Activated CD8-positive, alpha-beta memory T cell treated with anti-CD3 and anti-CD28 coated beads, Interleukin-2, amount 50 U/mL, for 24 hours (primary cell): ENCODE results near the gene PLA2G4E.

Experiments used
- DNase-seq: peaks from one replicate; pipeline ENCODE4 v3.0.0-alpha.2; 2020; ENCODE audit errors: extremely low read depth

Gene PLA2G4E

DNA sequence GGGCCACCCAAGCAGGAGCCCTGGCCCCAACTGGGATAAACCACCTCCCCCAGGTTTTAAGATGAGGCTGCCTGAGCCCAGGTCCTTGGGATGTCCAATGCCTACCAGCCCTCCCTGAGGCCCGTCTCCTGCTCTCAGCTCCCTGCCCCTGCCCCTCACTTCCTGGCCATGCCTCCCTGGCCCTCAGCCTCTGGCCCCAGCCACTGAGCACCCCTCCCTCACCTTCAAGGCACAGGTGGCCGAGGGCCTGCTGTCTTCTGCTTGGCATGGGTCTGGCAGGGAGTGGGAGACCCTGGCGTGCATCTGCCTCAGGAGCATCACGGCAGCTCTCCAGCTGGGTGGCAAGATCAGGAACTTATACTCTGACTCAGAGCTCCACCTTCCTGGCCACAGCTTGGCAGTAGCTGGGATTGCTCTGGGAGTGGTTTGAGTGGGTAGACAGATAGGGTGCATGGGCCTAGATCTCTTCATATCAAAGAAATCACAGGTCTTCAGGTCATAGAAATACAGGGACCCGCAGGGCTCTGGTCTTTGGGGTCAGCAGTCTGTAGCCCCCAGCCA, at the start of gene PLA2G4E:
TSS of gene PLA2G4E (minus strand) at position 330 of the 561 bp plus-strand sequence. CDS start at position 318, 12 bp downstream.
- no peak for DNase-seq

DNA sequence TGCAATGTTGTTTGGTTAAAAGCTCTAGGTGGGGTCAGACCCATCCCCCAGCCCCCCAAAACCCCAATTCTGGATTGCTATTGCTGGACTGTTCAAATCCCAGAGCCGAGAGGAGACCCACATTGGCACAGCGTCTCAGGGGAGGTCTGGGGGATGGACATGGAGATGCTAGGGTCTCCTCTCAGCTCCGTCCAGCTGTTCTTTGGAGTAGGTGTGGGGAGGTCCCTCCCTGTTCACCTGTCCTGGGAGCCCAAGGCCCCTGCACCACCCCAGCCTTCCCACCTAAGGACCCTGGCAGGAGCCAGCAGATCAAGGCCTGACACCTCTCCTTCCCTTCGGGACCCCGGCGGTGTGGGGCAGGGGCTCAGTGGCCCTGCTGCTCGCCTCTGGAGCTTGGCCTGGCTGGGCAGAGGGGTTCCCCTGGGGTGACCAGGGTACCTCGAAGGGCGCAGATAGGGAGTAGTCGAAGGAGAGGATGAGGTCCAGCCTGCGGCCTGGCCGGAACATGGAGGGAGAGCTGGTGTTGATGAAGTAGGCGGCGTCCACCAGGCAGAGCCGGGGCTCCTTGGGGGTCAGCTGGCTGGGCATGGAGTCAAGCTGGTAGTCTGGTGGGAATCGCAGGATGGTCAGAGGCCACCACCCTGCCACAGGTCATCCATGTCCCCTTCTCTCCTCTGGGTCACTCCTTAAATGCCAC, 49.6 kb upstream of the PLA2G4E start:
- DNase-seq, result no peak

- DNase-seq, result no peak
These were observed 48.8 kb upstream of the PLA2G4E start for GRCh38 chr15:42069496-42070278.

DNA sequence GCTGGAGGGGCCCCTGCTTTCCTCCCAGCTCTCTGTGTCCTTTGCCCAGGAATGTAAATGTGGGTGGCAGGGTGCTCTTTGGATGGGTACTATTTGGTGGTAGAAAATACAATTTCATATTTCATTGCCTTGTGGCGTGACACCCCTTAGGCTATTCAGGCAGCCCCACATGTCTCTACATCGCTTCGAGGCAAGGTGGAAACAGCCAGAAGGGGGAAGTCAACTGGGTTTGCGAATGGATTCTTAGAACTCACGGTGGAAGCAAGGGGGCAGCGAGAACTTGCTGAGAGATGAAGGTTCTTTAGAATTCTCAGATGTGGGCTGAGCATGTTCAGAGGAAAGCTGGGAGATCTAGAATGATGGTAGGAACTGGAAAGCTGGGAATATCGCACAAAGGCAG, 48.2 kb upstream of the PLA2G4E start:
- no peak for DNase-seq

- DNase-seq, result no peak
These were observed 47.8 kb upstream of the PLA2G4E start for GRCh38 chr15:42068601-42069000.

DNA sequence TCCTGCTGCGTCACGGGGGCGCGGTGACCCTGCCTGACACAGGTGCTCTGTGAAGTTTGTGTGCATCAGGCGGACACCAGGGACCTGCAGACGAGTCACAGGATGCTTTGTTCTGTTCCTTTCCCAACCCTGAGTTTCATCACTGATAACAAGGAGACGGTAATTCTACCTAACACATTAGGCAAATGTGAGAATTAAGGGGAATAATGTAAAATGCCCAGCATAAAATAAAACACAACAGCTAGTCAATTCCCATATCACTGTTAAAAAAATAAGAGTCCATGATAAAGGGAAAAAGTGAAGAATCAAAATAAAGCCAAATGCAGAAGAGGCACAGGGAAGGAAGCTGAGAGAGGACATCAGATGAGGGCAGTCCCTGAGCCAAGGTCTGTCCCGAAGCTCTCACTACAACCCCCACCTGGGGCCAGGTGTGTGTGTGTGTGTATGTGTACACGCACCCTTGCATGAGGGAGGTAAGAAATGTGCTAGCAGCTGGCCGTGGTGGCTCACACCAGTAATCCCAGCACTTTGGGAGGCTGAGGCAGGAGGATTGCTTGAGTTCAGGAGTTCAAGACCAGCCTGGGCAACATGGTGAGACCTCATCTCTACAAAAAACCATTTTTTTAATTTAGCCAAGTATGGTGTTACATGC, 46.0 kb upstream of the PLA2G4E start:
- no peak for DNase-seq

DNA sequence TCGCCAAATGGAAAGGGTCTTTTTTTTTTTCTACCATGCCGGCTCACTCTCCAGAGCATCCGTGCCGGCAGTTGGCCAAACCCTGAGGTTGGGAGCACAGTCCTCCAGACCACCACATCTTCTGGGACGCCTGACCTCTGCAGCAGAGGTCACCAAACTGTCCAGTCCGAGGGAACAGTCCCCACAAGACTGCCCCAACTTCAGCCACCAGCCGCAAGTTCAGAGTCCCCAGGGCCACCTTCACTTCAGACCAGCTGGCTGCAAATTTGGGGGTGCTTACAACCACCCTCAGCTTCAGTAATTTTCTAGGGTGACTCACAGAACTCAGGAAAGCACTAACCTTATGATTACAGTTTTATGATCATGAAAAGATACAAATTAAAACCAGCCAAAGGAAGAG, 44.6 kb upstream of the PLA2G4E start:
- no peak for DNase-seq

DNA sequence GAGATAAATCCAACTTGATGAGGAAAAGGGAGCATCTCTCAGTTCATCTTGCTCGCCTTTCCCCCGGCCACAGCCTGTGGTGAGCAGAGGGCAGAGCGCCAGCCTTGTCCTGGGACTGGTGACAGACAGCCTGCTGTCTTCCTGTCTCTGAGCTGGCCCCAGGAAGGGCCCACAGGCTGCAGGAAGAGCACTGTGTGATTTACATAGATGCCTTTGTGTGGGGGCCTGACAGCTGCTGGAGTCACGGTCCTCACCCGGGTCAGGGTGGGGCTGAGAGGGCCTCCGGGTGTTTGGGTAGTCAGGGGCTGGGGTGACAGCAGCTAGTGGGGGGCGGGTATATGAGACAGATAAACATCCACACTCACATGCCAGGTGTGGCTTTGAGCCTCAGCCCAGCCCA, 44.2 kb upstream of the PLA2G4E start:
- DNase-seq, result no peak

DNA sequence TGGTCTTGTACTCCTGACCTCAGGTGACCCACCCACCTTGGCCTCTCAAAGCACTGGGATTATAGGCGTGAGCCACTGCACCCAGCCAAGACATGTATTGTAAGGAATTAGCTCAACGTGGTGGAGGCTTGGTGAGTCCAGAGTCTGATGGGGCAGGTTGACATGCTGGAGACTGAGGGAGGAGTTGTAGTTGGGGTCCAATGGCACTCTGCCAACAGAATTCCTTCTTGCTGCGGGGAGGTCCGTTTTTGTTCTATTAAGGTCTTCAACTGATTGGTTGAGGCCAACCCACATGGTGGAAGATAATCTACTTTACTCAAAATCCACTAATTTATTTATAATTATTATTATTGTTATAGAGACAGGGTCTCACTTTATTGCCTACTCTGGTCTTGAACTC, 43.4 kb upstream of the PLA2G4E start:
- DNase-seq, result no peak

DNA sequence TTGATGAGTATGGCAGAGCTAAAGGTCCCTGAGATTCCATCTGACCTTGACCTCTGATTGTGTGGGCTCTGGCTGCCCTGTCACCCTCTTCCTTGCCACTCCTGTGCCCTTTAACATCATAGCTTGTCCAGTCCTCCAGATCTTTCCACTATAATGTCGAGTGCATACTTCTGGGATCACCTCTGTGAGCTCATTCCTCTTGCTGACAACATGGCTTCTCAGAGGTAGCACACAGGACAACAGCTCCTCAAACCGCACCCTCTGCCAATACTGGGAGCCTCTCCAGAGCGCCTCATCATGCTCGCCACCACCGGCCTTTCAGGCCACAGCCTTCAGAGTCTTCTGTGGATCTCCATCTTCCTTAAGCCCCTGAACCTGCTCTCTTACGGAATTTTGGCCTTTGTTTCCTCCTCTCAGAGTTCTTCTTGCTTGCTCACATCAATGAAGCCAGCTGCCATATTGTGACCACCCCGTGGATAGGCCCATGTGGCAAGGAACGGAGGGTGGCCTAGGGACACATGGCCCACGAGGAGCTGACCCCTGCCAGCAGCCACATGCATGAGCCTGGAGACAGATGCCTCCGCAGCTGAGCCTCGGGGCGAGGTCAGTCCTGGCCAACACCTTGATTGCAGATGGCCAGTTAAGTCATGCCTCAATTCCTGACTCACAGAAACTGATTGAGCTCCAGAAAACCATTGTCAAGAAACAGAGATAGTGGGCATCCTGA, 42.4 kb upstream of the PLA2G4E start:
- DNase-seq, result no peak

GRCh38 chr15:42062284-42062806, 41.5 kb upstream of the PLA2G4E start:
- no peak for DNase-seq

GRCh38 chr15:42060797-42061196, 40.0 kb upstream of the PLA2G4E start:
- DNase-seq, result no peak

DNA sequence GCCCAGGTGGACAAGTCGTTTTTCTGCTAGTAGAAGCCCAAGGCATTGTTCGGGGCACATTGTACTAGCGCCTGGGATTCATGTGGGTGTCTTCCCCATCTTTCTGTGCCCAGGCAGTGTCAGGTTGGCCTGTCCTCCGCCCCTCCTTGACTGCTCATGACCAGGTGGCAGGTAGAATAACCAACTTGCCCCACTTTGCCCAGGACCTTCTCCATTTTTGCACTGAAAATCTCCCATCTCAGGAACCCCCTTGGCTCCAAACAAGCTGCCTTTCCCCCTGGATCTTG, 39.6 kb upstream of the PLA2G4E start:
- no peak for DNase-seq

- DNase-seq, result no peak
These were observed 39.0 kb upstream of the PLA2G4E start for GRCh38 chr15:42059661-42060476.

GRCh38 chr15:42058791-42059190, 37.9 kb upstream of the PLA2G4E start:
- DNase-seq, result no peak

- no peak for DNase-seq
These were observed 37.2 kb upstream of the PLA2G4E start for GRCh38 chr15:42057799-42058646.

DNA sequence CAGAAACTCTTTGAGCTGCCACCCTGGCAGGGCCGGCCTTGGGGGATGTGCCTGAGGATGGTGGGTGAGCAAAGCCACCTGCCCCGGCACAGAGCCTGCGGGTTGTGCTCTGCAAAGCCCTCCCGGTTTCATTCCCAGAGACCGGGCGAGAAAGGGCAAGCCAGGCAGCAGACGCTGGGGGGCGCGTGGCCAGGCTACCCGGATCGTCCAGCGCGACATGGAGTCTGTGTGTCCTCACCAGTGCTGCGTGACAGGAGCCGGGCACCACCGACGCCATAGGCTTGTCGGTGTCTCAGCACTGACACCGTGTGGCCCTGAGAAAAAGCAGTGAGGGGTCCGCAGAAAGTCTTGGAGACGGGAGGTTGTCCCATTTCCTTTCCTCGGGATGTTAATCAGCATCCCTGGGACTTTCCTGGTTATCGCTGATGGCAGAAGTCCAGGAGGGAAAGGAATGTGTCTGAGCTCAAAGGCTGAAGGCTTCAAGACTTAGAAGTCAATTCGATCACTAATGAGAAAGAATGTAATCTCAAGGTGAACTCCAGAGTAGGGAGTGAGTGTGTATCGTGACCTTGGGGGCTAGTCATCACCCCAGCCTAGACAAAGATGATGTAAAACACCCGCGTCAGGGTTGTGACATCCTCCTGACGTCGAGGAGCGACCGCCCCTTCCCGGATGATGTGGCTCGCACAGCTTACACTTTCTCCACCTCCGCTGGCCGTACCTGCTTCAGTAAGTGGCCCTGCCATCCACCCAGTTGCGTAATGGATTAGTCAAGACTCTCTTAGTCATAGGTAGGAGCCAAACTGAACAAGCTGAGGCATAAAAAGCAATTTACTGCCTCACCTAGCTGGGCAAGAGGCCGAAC, 36.3 kb upstream of the PLA2G4E start:
- no peak for DNase-seq

DNA sequence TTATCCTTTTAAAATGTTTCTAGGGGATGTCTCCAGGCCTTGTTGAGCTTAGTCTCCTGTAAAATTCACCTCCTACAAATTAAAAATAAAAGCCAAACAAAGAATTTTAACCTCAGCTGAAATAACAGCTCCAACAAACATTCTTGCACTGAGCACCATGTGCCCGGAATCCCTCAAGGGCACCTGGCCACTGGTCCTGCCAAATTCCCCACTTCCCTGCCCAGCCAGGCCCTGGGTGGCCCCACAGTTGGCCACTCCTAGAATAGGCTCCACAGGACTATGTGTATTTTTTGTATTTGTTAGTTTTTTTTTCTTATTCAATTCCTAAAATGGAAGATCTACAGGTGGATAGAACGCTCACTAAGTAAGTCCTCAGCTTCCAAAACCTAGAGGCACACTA, 33.1 kb upstream of the PLA2G4E start:
- no peak for DNase-seq

DNA sequence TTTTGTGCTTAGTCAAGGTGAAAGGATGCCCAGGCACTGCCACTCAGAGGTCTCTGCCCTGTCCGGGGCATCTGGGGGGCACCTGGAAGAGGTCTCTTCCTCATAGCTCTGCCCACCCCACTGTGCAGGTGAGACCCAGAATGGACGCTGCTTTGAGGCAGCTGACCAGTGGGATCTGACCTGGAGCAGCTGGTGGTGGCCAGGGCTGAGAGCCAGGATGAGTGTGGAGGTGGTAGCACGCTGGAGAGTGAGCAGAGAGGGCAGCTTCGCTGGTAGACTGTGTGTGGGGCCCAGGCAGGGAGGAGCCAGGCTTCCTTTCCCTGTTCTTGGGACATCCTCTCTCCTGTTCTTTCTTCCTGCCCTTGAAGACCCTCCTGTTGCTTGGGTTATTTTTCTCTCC, 32.2 kb upstream of the PLA2G4E start:
- no peak for DNase-seq
